ENCODE results near the gene ST6GALNAC3. TPM values are rescaled to one million over a fixed set of nuclear protein-coding genes. Genes with fewer than 3 reads are reported as not detected.

Gene ST6GALNAC3
- total RNA-seq, 1 experiment from 2014 or later: 4.1 TPM

DNA sequence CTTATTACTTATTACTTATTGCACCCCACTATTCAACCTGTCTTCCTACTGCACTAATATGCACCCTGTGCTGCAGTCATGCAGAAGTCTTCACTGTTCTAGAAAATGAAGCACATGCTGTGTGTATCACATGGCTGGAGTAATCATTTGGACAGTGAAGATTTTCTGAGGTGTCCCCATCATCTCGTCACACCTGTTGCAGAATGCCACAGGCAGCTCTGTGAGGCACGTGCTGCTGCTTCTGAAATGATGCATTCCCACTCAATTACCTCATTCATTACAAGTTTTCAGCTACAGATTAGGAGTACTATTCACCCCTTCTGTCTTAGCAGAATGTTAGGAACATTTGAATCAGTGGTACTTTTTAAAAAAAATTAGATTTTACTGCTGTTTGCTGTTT lies 467.1 kb downstream of the ST6GALNAC3 start:
- no peak for DNase-seq
- Histone ChIP-seq H3K27me3 (ENCODE audit: control insufficient read depth, insufficient read depth, low read length) (no peaks in the 10 kb centered on the region), H3K36me3 (replicated peaks; ENCODE audit: control insufficient read depth, insufficient read depth, low read length) (no peaks in the 10 kb centered on the region), H3K4me3 (ENCODE audit: insufficient read depth, low read depth, low read length) (no peak overlapping the region)

- Histone ChIP-seq H3K4me3 (ENCODE audit: insufficient read depth, low read depth, low read length) (no peak overlapping the region), H3K36me3 (replicated peaks; ENCODE audit: control insufficient read depth, insufficient read depth, low read length) (no peaks in the 10 kb centered on the region), H3K27me3 (ENCODE audit: control insufficient read depth, insufficient read depth, low read length) (no peaks in the 10 kb centered on the region)
- DNase-seq: no peak
These were observed 467.8 kb downstream of the ST6GALNAC3 start for GRCh38 chr1:76542359-76542758.

DNA sequence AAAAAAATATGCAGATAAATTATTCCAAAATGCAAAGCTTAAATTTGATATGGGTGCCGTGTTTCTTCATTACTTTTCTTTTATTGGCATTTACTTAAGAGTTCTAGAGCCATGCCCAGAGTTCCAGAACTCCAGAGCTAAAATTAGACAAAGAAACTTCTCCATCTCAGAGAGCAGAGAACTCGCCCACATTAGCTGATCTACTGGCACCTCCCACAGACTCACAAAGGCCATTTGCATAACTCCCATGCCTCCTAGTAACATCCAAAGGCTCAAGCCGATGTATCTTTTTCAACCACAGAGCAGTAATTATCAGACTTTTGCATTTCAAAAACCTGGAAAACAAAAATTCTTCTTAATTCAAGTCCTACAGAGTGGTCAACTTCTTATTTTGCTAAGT lies 468.9 kb downstream of the ST6GALNAC3 start:
- no peak for DNase-seq

DNA sequence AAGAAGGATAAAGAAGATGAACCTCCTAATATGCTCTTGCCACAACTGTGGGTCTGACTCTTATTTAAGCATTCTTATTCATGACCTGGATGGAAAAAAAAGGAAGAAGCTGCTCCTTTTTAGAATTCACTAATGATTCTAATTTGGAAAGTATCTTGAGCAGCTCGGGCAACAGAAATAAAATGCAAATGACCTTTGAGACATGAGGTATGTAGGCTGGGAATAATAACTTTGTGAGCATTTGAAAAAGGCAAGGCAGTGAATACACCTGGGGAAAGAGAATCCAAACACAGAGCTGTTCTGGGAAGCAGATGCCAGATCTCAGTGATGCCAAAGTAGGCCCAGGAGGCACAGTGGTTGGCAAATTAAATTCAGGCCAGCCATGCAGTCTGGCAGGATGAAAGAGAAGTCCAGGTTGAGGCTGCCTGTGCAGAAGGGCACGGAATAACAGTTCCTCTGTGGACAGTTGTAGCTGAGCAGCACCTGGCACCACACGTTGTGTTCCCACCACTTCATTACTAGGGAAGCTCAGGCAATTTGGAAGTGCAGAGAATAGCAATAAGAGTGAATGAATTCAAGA lies 471.9 kb downstream of the ST6GALNAC3 start:
- Histone ChIP-seq H3K27me3 (ENCODE audit: control insufficient read depth, insufficient read depth, low read length) (no peaks in the 10 kb centered on the region), H3K4me3 (ENCODE audit: insufficient read depth, low read depth, low read length) (no peak overlapping the region), H3K36me3 (replicated peaks; ENCODE audit: control insufficient read depth, insufficient read depth, low read length) (no peaks in the 10 kb centered on the region)
- no peak for DNase-seq

More for the DNA sequence above, 468.9 kb downstream of the ST6GALNAC3 start:
- no peaks in the 10 kb centered on the region for H3K36me3 ChIP-seq (replicated peaks; ENCODE audit: control insufficient read depth, insufficient read depth, low read length)
- no peaks in the 10 kb centered on the region for H3K27me3 ChIP-seq (ENCODE audit: control insufficient read depth, insufficient read depth, low read length)
- H3K4me3 ChIP-seq (ENCODE audit: insufficient read depth, low read depth, low read length): no peak overlapping the region

DNA sequence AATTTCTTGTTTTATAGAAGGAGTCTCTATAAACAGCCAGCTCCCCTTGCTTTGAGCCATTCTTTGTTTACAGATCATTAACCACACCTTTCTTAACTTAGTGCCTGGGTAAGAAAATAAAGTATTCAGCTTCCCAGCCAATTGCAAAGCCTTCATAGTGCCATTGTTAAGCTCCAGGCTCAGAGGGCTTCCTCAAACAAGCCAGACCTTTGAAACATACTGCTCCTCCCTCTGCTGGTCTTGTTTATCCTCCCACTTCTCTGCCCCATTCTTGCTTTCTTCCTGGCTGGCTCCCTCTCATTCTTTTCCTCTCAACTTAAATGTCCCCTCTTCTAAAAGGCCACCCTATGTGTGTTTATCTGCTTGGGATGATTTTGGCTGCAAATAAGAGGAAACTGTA lies 473.4 kb downstream of the ST6GALNAC3 start:
- H3K36me3 ChIP-seq (replicated peaks; ENCODE audit: control insufficient read depth, insufficient read depth, low read length): no peaks in the 10 kb centered on the region
- H3K27me3 ChIP-seq (ENCODE audit: control insufficient read depth, insufficient read depth, low read length): no peaks in the 10 kb centered on the region
- no peak overlapping the region for H3K4me3 ChIP-seq (ENCODE audit: insufficient read depth, low read depth, low read length)
- DNase-seq: peak; percentile 13

DNA sequence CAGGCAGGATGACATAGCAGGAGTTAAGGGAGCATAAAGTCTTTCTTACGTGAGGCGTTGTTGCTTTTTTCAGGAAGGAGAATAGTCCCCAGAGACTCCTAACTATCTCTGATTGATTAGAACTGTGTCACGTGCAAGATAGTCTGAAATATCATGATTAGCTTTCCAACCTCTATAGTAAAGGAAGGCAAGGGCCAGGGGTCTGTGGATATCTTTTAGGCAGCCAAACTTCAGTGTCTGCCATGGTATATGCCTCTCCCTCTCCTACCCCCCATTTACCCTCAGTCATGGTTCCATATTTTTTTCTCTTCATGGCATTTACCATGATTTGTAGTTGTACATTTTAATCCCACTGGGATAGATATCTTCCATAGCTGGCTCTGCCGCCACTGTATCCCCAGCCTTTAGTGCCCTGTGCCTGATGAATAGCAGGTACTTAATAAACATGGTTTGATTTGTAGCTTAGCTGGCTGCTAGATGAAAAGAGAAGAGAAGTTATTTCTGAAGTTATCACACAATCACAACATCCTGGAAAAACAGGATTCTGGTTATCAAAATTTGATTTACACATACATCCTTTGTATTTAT lies 474.1 kb downstream of the ST6GALNAC3 start:
- no peaks in the 10 kb centered on the region for H3K36me3 ChIP-seq (replicated peaks; ENCODE audit: control insufficient read depth, insufficient read depth, low read length)
- H3K27me3 ChIP-seq (ENCODE audit: control insufficient read depth, insufficient read depth, low read length): no peaks in the 10 kb centered on the region
- no peak for DNase-seq

GRCh38 chr1:76554283-76554682 lies 479.7 kb downstream of the ST6GALNAC3 start:
- Histone ChIP-seq H3K27me3 (ENCODE audit: control insufficient read depth, insufficient read depth, low read length) (no peaks in the 10 kb centered on the region), H3K36me3 (replicated peaks; ENCODE audit: control insufficient read depth, insufficient read depth, low read length) (no peaks in the 10 kb centered on the region), H3K4me3 (ENCODE audit: insufficient read depth, low read depth, low read length) (no peak overlapping the region)
- DNase-seq: no peak

More for the DNA sequence above, 474.1 kb downstream of the ST6GALNAC3 start:
- no peak overlapping the region for H3K4me3 ChIP-seq (ENCODE audit: insufficient read depth, low read depth, low read length)

- Histone ChIP-seq H3K4me3 (ENCODE audit: insufficient read depth, low read depth, low read length) (no peak overlapping the region), H3K36me3 (replicated peaks; ENCODE audit: control insufficient read depth, insufficient read depth, low read length) (no peaks in the 10 kb centered on the region)
- DNase-seq: no peak
These were observed 487.7 kb downstream of the ST6GALNAC3 start for GRCh38 chr1:76562292-76562691.

DNA sequence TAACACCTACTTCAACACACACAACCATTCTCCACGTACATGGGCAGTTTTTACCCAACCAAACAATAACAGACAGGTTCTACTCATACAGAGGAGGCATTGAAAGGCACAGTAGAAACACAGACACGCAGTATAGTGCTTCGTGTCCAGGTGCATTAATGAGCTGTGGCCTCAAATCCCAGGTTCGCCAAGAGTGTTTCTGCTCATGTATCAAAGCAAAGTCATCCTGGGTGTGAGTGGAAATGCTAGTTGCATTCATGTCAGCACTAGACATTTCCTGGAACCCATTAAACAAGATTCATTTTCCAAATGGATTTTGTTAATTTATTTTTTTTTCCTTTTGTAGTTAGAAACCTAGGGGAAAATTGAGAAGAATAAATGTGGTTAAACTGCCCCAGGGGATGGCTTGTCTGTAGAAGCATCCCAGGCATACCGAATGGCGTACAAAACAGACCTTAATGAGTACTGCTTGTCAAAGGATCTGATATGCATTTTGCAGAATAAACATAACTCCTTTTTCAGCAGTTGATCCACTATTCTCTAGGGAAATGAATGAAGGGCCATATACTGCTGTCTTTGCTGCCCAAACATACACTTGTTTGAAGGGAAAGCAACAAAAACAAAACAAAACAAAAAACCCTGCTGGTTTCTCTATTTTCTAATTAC lies 494.2 kb downstream of the ST6GALNAC3 start:
- H3K36me3 ChIP-seq (replicated peaks; ENCODE audit: control insufficient read depth, insufficient read depth, low read length): no peaks in the 10 kb centered on the region
- no peaks in the 10 kb centered on the region for H3K27me3 ChIP-seq (ENCODE audit: control insufficient read depth, insufficient read depth, low read length)
- H3K4me3 ChIP-seq (ENCODE audit: insufficient read depth, low read depth, low read length): no peak overlapping the region
- DNase-seq: no peak

More at GRCh38 chr1:76562292-76562691, 487.7 kb downstream of the ST6GALNAC3 start:
- H3K27me3 ChIP-seq (ENCODE audit: control insufficient read depth, insufficient read depth, low read length): no peaks in the 10 kb centered on the region

- Histone ChIP-seq H3K36me3 (replicated peaks; ENCODE audit: control insufficient read depth, insufficient read depth, low read length) (no peaks in the 10 kb centered on the region), H3K27me3 (ENCODE audit: control insufficient read depth, insufficient read depth, low read length) (no peaks in the 10 kb centered on the region), H3K4me3 (ENCODE audit: insufficient read depth, low read depth, low read length) (no peak overlapping the region)
- no peak for DNase-seq
These were observed 496.7 kb downstream of the ST6GALNAC3 start for GRCh38 chr1:76571248-76571647.

DNA sequence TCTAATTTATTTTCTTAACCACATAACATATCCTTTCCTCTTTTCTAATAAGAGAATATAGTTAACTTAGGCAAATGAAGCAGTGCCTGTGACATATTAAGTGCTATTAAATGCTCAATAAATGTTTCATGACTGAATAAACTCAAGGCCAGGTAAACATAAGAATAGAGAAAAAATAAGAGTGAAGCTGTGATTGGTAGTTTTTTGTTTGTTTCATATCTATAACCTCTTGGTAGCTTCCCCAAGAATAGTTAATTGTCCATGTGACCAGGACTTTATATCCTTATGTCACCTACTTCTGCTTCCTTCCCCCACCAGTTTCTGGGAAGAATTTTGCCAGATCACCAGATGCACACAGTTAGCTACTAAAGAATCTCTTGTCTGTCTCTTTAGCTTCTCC lies 497.7 kb downstream of the ST6GALNAC3 start:
- Histone ChIP-seq H3K4me3 (ENCODE audit: insufficient read depth, low read depth, low read length) (no peak overlapping the region), H3K27me3 (ENCODE audit: control insufficient read depth, insufficient read depth, low read length) (no peaks in the 10 kb centered on the region), H3K36me3 (replicated peaks; ENCODE audit: control insufficient read depth, insufficient read depth, low read length) (no peaks in the 10 kb centered on the region)
- DNase-seq: no peak

DNA sequence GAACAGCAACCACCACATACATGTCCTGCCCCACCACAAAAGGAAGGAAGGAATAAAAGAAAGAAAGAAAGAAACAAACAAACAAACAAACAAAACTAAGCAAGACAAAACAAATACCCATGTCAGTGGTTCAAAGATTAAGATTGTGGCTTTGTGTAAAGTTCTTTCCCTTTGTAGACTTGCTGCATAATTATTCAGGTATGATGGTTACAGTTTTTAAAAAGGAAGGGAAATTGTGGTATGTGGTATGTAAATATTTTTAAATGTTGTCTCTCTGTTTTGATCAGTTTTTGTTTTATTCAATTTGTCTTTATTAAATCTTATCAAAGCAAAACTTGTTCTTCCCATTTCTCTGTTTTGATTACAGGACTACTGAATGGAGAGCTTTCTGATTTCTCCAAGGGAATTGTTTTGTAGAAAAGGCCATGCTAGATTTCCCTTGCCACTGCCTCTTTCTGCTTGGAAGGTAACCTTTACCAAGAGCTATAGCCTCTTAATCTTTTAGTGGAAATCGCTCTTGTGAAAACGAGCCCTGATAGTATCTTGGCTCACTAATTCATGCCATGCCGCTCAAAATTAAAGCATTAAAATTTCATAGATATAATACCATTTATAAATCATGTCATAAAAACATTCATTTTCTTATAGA lies 502.5 kb downstream of the ST6GALNAC3 start:
- no peak overlapping the region for H3K4me3 ChIP-seq (ENCODE audit: insufficient read depth, low read depth, low read length)
- H3K27me3 ChIP-seq (ENCODE audit: control insufficient read depth, insufficient read depth, low read length): no peaks in the 10 kb centered on the region
- H3K36me3 ChIP-seq (replicated peaks; ENCODE audit: control insufficient read depth, insufficient read depth, low read length): no peaks in the 10 kb centered on the region
- no peak for DNase-seq

- Histone ChIP-seq H3K27me3 (ENCODE audit: control insufficient read depth, insufficient read depth, low read length) (no peaks in the 10 kb centered on the region), H3K4me3 (ENCODE audit: insufficient read depth, low read depth, low read length) (no peak overlapping the region), H3K36me3 (replicated peaks; ENCODE audit: control insufficient read depth, insufficient read depth, low read length) (no peaks in the 10 kb centered on the region)
- DNase-seq: no peak
These were observed 503.1 kb downstream of the ST6GALNAC3 start for GRCh38 chr1:76577525-76578185.

DNA sequence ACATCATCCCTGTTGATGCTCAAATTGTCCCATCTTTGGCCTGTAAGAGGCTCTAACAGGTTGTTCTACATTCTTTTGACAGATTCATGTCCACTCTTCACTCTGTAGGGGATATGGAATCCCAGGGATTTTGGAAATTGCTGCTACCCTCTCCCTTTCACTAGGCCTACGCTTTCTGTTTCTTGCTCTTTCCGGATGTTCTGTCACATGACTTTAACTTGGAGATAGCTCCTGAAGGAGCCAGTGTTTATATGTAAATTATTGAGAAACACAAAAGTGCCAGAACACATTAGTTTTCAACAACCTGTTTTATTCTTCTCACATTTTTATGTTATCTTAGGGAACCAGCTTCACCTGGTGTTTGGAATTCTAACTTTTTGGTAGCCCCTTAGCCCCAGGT lies 505.7 kb downstream of the ST6GALNAC3 start:
- H3K27me3 ChIP-seq (ENCODE audit: control insufficient read depth, insufficient read depth, low read length): no peaks in the 10 kb centered on the region
- DNase-seq: no peak
- H3K4me3 ChIP-seq (ENCODE audit: insufficient read depth, low read depth, low read length): no peak overlapping the region
- H3K36me3 ChIP-seq (replicated peaks; ENCODE audit: control insufficient read depth, insufficient read depth, low read length): no peaks in the 10 kb centered on the region
